Retina (tissue), 1 donor: ENCODE measurements around the gene ADAMTS12.

Experiments
- DNase-seq: peaks from one replicate; pipeline ENCODE4 v3.0.0-alpha.2; 2016

Gene ADAMTS12

GRCh38 chr5:33641744-33642505 lies 249.9 kb downstream of the ADAMTS12 start:
- DNase-seq = no peak

- DNase-seq = no peak
These were observed 252.3 kb downstream of the ADAMTS12 start for GRCh38 chr5:33639474-33639873.

GRCh38 chr5:33637011-33637410 lies 254.8 kb downstream of the ADAMTS12 start:
- no peak for DNase-seq

- no peak for DNase-seq
These were observed 256.2 kb downstream of the ADAMTS12 start for GRCh38 chr5:33635582-33635981.

- no peak for DNase-seq
These were observed 258.1 kb downstream of the ADAMTS12 start for GRCh38 chr5:33633699-33634098.

GRCh38 chr5:33631786-33632185 lies 260.0 kb downstream of the ADAMTS12 start:
- no peak for DNase-seq

- DNase-seq = no peak
These were observed 260.7 kb downstream of the ADAMTS12 start for GRCh38 chr5:33631139-33631538.

- no peak for DNase-seq
These were observed 261.8 kb downstream of the ADAMTS12 start for GRCh38 chr5:33629999-33630398.

- no peak for DNase-seq
These were observed 263.0 kb downstream of the ADAMTS12 start for GRCh38 chr5:33628796-33629195.

GRCh38 chr5:33621514-33621913 lies 270.3 kb downstream of the ADAMTS12 start:
- no peak for DNase-seq

GRCh38 chr5:33614039-33614438 lies 277.8 kb downstream of the ADAMTS12 start:
- no peak for DNase-seq

- DNase-seq = no peak
These were observed 279.4 kb downstream of the ADAMTS12 start for GRCh38 chr5:33612386-33612785.

GRCh38 chr5:33611877-33612276 lies 279.9 kb downstream of the ADAMTS12 start:
- no peak for DNase-seq

GRCh38 chr5:33608344-33609041 lies 283.3 kb downstream of the ADAMTS12 start:
- no peak for DNase-seq

- no peak for DNase-seq
These were observed 287.3 kb downstream of the ADAMTS12 start for GRCh38 chr5:33604503-33604902.

- DNase-seq = no peak
These were observed 289.9 kb downstream of the ADAMTS12 start for GRCh38 chr5:33601881-33602280.

- DNase-seq = no peak
These were observed 296.5 kb downstream of the ADAMTS12 start for GRCh38 chr5:33595303-33595702.

- DNase-seq = no peak
These were observed 297.8 kb downstream of the ADAMTS12 start for GRCh38 chr5:33594006-33594405.

- no peak for DNase-seq
These were observed 299.5 kb downstream of the ADAMTS12 start for GRCh38 chr5:33592245-33592644.

- DNase-seq = no peak
These were observed 303.0 kb downstream of the ADAMTS12 start for GRCh38 chr5:33588654-33589372.

GRCh38 chr5:33583332-33583731 lies 308.5 kb downstream of the ADAMTS12 start:
- DNase-seq = no peak

- no peak for DNase-seq
These were observed 309.4 kb downstream of the ADAMTS12 start for GRCh38 chr5:33582417-33582816.

GRCh38 chr5:33579789-33580188 lies 312.0 kb downstream of the ADAMTS12 start:
- no peak for DNase-seq

GRCh38 chr5:33579152-33579551 lies 312.6 kb downstream of the ADAMTS12 start:
- DNase-seq = no peak
